ENCODE results near the gene PLPP1. TPM values are rescaled to one million over a fixed set of nuclear protein-coding genes. Genes with fewer than 3 reads are reported as not detected.

The PLPP1 gene
- total RNA-seq, 2 experiments from 2014 or later = 2.9 to 3.0 TPM

DNA sequence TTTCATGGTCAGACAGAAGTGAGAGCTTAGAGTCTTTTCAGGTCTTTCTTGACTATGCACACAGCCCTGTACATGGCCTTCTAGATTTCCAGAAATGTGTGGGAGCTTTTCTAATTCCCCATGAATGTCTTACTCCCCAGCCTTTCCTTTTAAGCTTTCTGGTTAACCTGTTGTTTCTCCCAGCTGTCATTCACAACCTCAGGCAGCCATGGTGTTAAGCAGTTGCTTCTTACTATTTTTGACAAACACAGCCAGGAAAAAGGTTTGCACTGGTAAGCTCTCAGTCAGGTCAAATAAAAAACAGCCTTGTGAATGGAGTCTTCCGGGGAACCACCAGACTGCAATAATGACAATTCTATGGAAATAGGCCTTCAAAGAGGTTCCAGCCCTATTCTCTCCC lies 142.1 kb downstream of the PLPP1 start:
- Mint-ChIP-seq H3K4me1 (ENCODE audit: low read depth) (no peaks in the 10 kb centered on the region), H3K9me3 (peaks cover 3% of the 10 kb centered on the region), H3K27ac (no peak overlapping the region), H3K36me3 (ENCODE audit: low read depth) (peaks cover 89% of the 10 kb centered on the region), H3K4me3 (no peak overlapping the region), H3K27me3 (no peaks in the 10 kb centered on the region)
- Histone ChIP-seq H3K27me3 (ENCODE audit: control insufficient read depth in 1 of 2, insufficient read depth in 2 of 2, low read length in 2 of 2) (no peaks in the 10 kb centered on the region), H3K4me1 (ENCODE audit: insufficient read depth, low read length) (no peaks in the 10 kb centered on the region), H3K36me3 (ENCODE audit: insufficient read depth, low read length) (peaks cover 71% of the 10 kb centered on the region), H3K9me3 (ENCODE audit: control insufficient read depth in 1 of 2, insufficient read depth in 1 of 2, low read length in 2 of 2) (peaks cover 4 to 12% of the 10 kb centered on the region in 2 experiments), H3K4me3 (ENCODE audit: low read length) (no peak overlapping the region), H3K27ac (ENCODE audit: low read depth in 1 of 2, low read length in 2 of 2) (no peak overlapping the region)
- ATAC-seq (ENCODE audit: poor library complexity) (no peak), DNase-seq (no peak)
- TF ChIP-seq, protein P1, sequence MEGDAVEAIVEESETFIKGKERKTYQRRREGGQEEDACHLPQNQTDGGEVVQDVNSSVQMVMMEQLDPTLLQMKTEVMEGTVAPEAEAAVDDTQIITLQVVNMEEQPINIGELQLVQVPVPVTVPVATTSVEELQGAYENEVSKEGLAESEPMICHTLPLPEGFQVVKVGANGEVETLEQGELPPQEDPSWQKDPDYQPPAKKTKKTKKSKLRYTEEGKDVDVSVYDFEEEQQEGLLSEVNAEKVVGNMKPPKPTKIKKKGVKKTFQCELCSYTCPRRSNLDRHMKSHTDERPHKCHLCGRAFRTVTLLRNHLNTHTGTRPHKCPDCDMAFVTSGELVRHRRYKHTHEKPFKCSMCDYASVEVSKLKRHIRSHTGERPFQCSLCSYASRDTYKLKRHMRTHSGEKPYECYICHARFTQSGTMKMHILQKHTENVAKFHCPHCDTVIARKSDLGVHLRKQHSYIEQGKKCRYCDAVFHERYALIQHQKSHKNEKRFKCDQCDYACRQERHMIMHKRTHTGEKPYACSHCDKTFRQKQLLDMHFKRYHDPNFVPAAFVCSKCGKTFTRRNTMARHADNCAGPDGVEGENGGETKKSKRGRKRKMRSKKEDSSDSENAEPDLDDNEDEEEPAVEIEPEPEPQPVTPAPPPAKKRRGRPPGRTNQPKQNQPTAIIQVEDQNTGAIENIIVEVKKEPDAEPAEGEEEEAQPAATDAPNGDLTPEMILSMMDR (IDR thresholded peaks at IDR 0.05) = no peak
- CTCF ChIA-PET = no interaction called here
- intact Hi-C loops (cut with DNase I, micrococcal nuclease) = no loop called here
- POLR2A ChIA-PET = no interaction called here

DNA sequence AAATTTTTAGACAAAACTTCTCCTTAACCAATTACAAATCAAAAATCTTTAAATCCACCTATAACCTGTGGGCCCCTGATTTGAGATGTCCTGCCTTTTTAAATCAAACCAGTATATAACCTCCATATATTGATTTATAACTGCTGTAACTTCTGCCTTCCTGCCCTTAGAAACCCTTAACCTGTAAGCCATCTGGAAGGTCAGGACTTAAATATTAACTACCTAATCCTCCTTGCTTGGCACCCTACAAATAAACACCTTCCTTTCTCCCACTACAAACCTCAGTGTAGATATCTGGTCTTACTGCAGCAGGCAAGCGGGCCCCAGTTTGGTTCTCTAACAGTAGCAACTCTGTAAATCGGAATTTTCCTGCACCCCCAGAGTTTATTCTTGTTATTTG lies 143.1 kb downstream of the PLPP1 start:
- no peak overlapping the region for H3K4me3 Mint-ChIP-seq
- H3K27ac Mint-ChIP-seq = no peak overlapping the region
- ChIA-PET POLR2A (no interaction called here), CTCF (interaction anchor here (1.4 kb wide), 1 partner anchor 23 kb away, joined by 4 read pairs; no protein-coding TSS in a partner anchor)
- Histone ChIP-seq H3K27me3 (ENCODE audit: control insufficient read depth in 1 of 2, insufficient read depth in 2 of 2, low read length in 2 of 2) (no peaks in the 10 kb centered on the region), H3K4me1 (ENCODE audit: insufficient read depth, low read length) (no peaks in the 10 kb centered on the region), H3K36me3 (ENCODE audit: insufficient read depth, low read length) (peaks cover 66% of the 10 kb centered on the region), H3K27ac (ENCODE audit: low read depth in 1 of 2, low read length in 2 of 2) (no peak overlapping the region), H3K9me3 (ENCODE audit: control insufficient read depth in 1 of 2, insufficient read depth in 1 of 2, low read length in 2 of 2) (peaks cover 4 to 12% of the 10 kb centered on the region in 2 experiments), H3K4me3 (ENCODE audit: low read length) (no peak overlapping the region)
- DNase-seq (no peak), ATAC-seq (ENCODE audit: poor library complexity) (no peak)
- H3K4me1 Mint-ChIP-seq (ENCODE audit: low read depth) = no peaks in the 10 kb centered on the region
- H3K27me3 Mint-ChIP-seq = no peaks in the 10 kb centered on the region
- TF ChIP-seq, protein P1 (IDR thresholded peaks at IDR 0.05) = no peak
- peaks cover 86% of the 10 kb centered on the region for H3K36me3 Mint-ChIP-seq (ENCODE audit: low read depth)
- H3K9me3 Mint-ChIP-seq = peaks cover 3% of the 10 kb centered on the region
- intact Hi-C loops (cut with DNase I, micrococcal nuclease) = no loop called here

DNA sequence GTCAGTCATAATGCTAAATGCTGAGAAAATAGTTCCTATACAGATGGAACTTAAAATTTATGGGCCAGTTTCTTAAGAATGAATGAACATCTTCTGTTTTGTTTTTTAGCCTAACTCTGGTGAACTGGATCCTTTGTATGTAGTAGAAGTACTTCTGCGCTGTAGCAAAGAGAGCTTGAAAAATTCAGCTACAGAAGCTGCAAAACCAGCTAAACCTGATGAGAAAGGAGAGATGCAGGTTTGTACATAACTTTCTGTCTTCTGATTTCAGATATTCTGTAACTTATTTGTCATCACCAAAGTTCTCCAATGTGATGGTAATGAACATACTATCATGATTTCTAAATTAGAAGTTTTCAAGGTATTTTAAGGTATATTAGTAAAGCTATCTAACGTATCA lies 146.9 kb downstream of the PLPP1 start:
- peaks cover 77% of the 10 kb centered on the region for H3K36me3 ChIP-seq (ENCODE audit: insufficient read depth, low read length)
- peaks cover 92% of the 10 kb centered on the region for H3K36me3 Mint-ChIP-seq (ENCODE audit: low read depth)
- ChIA-PET CTCF (no interaction called here), POLR2A (no interaction called here)
- H3K4me1 Mint-ChIP-seq (ENCODE audit: low read depth) = peaks cover 9% of the 10 kb centered on the region
- H3K4me3 ChIP-seq (ENCODE audit: low read length) = no peak overlapping the region
- TF ChIP-seq, protein P1 (IDR thresholded peaks at IDR 0.05) = no peak
- no peak overlapping the region for H3K27ac ChIP-seq (ENCODE audit: low read depth in 1 of 2, low read length in 2 of 2)
- no peaks in the 10 kb centered on the region for H3K27me3 ChIP-seq (ENCODE audit: control insufficient read depth in 1 of 2, insufficient read depth in 2 of 2, low read length in 2 of 2)
- H3K4me3 Mint-ChIP-seq = no peak overlapping the region
- H3K9me3 Mint-ChIP-seq = peaks cover 8% of the 10 kb centered on the region
- H3K4me1 ChIP-seq (ENCODE audit: insufficient read depth, low read length) = no peaks in the 10 kb centered on the region
- intact Hi-C loops (cut with DNase I, micrococcal nuclease) = no loop called here
- no peak for ATAC-seq (ENCODE audit: poor library complexity)
- H3K27ac Mint-ChIP-seq = no peak overlapping the region
- H3K27me3 Mint-ChIP-seq = no peaks in the 10 kb centered on the region
- peaks cover 5 to 19% of the 10 kb centered on the region in 2 experiments for H3K9me3 ChIP-seq (ENCODE audit: control insufficient read depth in 1 of 2, insufficient read depth in 1 of 2, low read length in 2 of 2)
- no peak for DNase-seq
